NT2/D1 (cell line): Measurements from ENCODE around the gene HEXIM1.
A peak's percentile ranks its signal among the peaks of the same experiment; 100 is the strongest.

Experiments
- DNase-seq: peaks from one replicate; pipeline ENCODE4 v3.0.0-alpha.2; 2011; ENCODE audit warnings: low read depth, low spot score
- H3K27me3 ChIP-seq: 2 replicates; pipeline ENCODE4 v1.6.0; 2011; ENCODE audit warnings: mild to moderate bottlenecking; ENCODE audit not compliant: insufficient read length, insufficient read depth
- H3K36me3 ChIP-seq: 2 replicates; pipeline ENCODE4 v1.6.1; 2011; ENCODE audit warnings: mild to moderate bottlenecking, low read length, mixed read lengths; ENCODE audit not compliant: insufficient read depth, insufficient read length
- H3K4me1 ChIP-seq: 2 replicates; pipeline ENCODE4 v1.5.1; 2011; ENCODE audit not compliant: insufficient read depth, insufficient read length
- H3K4me3 ChIP-seq: 2 replicates; pipeline ENCODE4 v1.5.1; 2011; ENCODE audit warnings: low read depth; ENCODE audit not compliant: insufficient read length
- H3K9ac ChIP-seq: 2 replicates; pipeline ENCODE4 v1.6.0; 2011; ENCODE audit warnings: low read depth; ENCODE audit not compliant: insufficient read length
- H3K9me3 ChIP-seq: 2 replicates; pipeline ENCODE4 v1.5.1; 2011; ENCODE audit warnings: mild to moderate bottlenecking, low read length; ENCODE audit not compliant: insufficient read depth
- SUZ12 ChIP-seq: IDR thresholded peaks from 2 replicates; pipeline ENCODE4 v1.6.1; 2011; ENCODE audit not compliant: insufficient read length, insufficient read depth; ENCODE audit errors: extremely low read depth
- YY1 ChIP-seq: IDR thresholded peaks from 2 replicates; pipeline ENCODE4 v1.6.1; 2011; ENCODE audit not compliant: insufficient read length, insufficient read depth
- ZNF274 ChIP-seq: IDR thresholded peaks from 2 replicates; pipeline ENCODE4 v1.6.1; 2011; ENCODE audit warnings: mild to moderate bottlenecking, low read depth, low read length

HEXIM1 gene

GRCh38 chr17:45197108-45197507, 48.8 kb downstream of the HEXIM1 start:
- H3K4me3 ChIP-seq = no peak overlapping the region
- peaks cover 8% of the 10 kb centered on the region for H3K4me1 ChIP-seq
- H3K27me3 ChIP-seq = no peaks in the 10 kb centered on the region
- no peak for DNase-seq
- peak overlapping the region; percentile 58 for H3K9ac ChIP-seq
- no peak for TF ChIP-seq ZNF274
- TF ChIP-seq YY1 = no peak
- TF ChIP-seq SUZ12 = no peak
- no peaks in the 10 kb centered on the region for H3K36me3 ChIP-seq
- 0 out of 2 replicates have a peak, but pooled peaks cover 4% of the 10 kb centered on the region for H3K9me3 ChIP-seq

GRCh38 chr17:45197555-45198334, 49.5 kb downstream of the HEXIM1 start:
- H3K9ac ChIP-seq = peak overlapping the region; percentile 58
- 0 out of 2 replicates have a peak, but pooled peaks cover 4% of the 10 kb centered on the region for H3K9me3 ChIP-seq
- H3K4me3 ChIP-seq = no peak overlapping the region
- peaks cover 8% of the 10 kb centered on the region for H3K4me1 ChIP-seq
- no peaks in the 10 kb centered on the region for H3K27me3 ChIP-seq
- H3K36me3 ChIP-seq = no peaks in the 10 kb centered on the region
- peak; percentile 85 for DNase-seq
- no peak for TF ChIP-seq ZNF274
- TF ChIP-seq YY1 = no peak
- no peak for TF ChIP-seq SUZ12

GRCh38 chr17:45200701-45201100, 52.4 kb downstream of the HEXIM1 start:
- no peaks in the 10 kb centered on the region for H3K36me3 ChIP-seq
- no peak overlapping the region for H3K4me3 ChIP-seq
- H3K27me3 ChIP-seq = no peaks in the 10 kb centered on the region
- no peak for DNase-seq
- no peaks in the 10 kb centered on the region for H3K9me3 ChIP-seq
- H3K4me1 ChIP-seq = peaks cover 8% of the 10 kb centered on the region
- no peak overlapping the region for H3K9ac ChIP-seq
- TF ChIP-seq ZNF274 (no peak), YY1 (no peak), SUZ12 (no peak)

DNA sequence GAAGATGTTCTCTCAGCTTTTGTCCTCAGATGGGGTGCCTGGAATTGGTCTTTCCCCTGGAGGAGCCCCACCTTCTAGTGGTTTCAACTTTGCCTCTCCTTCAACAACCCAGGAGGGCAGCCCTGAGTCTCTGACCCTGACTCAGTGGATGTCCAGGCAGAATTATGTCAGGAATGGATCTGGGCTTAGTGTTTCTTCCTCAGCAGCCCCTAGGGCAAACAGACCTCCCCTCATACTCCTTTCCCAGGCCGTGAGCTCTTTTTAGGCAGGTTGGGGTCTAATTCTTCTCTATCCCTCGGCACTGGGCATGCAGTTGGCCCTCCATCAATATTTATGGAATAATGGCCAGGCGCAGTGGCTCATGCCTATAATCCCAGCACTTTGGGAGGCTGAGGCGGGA, 53.2 kb downstream of the HEXIM1 start:
- TF ChIP-seq SUZ12 = no peak
- TF ChIP-seq ZNF274 = no peak
- TF ChIP-seq YY1 = no peak
- no peaks in the 10 kb centered on the region for H3K27me3 ChIP-seq
- H3K36me3 ChIP-seq = no peaks in the 10 kb centered on the region
- no peak for DNase-seq
- H3K4me3 ChIP-seq = no peak overlapping the region
- H3K4me1 ChIP-seq = peaks cover 8% of the 10 kb centered on the region
- no peaks in the 10 kb centered on the region for H3K9me3 ChIP-seq
- peak overlapping the region; percentile 21 for H3K9ac ChIP-seq
